Putamen (tissue), 1 donor: Measurements from ENCODE around the gene FCHSD1.
A peak's percentile ranks its signal among the peaks of the same experiment; 100 is the strongest.

Experiments
- DNase-seq: peaks from one replicate; pipeline ENCODE4 v3.0.0-alpha.2; 2016; ENCODE audit warnings: low spot score

FCHSD1 gene

DNA sequence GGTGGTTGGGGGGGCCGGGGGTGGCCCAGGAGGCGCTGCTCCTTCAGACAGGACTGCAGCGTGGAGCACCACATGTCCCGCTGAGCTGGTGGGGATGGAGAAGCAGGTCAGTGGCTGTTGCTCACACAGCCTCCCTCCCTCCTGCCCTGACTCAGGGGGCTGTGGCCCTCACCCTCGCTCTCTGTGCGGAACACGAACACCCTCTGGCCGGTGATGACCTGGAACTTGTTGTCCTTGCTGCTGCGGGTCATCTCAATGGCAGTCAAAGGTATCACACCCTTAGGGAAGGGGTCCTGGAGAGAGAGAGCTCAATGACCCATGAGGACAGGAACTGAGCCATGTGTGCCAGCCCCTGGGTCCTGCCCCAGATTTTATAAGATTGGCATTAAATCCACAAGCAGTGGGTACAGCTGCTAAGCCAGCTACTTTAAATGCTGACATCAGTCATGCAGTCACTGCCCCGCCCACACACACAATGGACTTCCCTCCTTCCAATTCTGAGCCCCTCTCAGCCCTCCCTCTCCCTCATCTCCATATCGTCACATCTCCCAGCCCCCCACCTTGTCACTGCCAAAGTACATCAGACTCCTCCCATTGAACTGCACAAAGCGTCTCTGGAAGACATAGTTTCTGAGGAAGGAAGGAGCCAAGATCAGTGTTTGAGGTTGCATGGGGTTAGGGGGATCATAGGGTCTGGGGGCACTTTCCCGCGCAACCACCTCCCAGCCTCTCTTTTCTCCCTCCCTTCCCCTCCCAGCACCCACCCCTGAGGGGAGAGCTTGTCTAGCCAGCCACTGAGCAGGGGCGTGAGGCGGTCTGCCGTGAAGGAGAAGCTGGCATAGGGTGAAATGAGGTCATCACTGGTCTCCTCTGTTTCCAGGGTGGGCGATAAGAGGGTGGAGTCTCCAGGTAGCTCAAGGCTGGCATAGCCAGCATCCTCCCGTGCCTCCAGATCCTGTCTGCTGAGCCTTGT lies 21.9 kb upstream of the FCHSD1 start:
- peak; percentile 66 for DNase-seq

DNA sequence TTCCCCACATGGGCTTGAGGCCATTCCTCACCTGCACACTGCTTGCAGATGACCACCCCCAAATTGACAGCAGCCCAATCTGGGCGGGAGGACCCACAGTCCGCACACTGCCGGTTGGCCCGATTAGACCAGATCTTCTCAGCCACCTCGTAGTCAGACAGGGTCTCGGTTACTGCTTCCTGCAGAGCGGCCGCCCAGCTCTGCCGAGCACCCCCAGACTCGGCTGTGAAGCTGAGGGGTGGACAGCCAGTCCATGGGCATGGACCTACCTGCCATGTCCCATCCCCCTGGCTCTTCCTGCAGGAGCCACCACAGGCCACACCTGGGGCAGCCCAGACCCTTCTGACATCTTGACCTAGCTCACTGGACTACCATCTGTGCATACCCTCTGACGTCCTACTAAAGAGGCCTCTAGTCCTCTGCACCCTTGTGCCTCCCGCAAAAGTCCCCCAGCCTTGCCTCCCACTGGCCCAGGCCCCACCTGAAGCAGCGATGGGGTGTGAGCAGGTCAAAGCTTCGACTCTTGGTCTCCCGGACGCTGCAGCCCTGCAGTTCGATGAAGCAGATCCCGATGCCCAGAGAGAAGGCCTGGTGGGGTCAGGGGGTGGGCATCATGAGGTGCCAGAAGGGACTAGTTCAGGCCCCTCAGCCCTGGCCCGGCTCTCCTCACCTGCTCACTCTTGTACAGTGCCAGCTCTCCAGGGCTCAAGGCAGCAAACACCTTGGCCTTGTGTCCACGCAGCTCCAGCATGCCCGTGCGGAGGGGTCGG lies 21.0 kb upstream of the FCHSD1 start:
- DNase-seq, result no peak

DNA sequence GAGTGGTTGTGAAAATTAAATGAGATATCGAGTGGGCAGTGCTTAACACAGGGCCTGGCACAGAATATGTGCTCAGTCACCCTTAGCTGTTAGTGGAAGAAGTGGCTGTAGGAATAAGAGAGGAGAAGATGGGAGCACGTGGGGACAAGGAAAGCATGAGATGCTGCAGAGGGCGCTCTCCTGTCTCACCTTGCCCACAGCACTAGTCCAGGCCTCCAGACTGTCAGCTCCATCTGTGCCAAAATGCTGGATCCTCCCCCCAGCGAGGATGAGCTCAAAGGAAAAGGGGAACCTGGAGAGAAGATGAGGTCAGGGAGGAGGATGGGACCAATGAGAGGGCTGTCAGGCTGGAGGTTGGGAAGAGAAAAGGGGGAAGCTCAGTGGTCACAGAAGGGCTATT lies 18.3 kb upstream of the FCHSD1 start:
- DNase-seq, result no peak

DNA sequence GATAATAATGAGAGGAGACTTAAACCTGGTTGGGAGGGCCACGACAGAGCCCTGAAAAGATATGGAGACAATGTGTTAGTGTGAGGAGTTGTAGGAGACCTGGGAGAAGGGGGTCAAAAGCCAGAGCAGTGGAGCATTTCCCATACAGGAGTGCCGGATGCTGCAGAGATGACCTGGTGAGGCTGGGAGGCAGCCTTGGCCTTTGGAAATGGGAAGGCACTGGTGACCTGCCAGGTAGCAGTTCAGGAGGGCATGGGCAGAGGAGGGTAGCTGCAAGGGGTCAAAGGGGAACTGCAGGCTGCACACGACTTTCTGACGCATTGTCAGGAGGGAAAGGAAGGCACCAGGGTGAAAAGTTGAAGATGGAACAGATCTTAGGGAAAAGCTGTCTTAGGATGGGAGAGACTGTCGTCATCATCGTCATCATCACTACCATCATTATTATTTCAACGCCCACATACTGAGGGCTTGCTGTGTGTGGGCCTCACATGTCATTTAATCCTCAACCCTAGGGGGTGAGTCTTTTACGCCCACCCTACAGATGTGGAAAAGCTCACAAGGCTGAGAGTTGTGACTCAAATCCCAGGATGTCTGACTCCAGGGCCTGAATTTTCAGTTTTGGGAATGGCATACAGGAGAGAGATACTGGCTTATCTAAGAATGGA lies 17.5 kb upstream of the FCHSD1 start:
- peak; percentile 84 for DNase-seq

DNA sequence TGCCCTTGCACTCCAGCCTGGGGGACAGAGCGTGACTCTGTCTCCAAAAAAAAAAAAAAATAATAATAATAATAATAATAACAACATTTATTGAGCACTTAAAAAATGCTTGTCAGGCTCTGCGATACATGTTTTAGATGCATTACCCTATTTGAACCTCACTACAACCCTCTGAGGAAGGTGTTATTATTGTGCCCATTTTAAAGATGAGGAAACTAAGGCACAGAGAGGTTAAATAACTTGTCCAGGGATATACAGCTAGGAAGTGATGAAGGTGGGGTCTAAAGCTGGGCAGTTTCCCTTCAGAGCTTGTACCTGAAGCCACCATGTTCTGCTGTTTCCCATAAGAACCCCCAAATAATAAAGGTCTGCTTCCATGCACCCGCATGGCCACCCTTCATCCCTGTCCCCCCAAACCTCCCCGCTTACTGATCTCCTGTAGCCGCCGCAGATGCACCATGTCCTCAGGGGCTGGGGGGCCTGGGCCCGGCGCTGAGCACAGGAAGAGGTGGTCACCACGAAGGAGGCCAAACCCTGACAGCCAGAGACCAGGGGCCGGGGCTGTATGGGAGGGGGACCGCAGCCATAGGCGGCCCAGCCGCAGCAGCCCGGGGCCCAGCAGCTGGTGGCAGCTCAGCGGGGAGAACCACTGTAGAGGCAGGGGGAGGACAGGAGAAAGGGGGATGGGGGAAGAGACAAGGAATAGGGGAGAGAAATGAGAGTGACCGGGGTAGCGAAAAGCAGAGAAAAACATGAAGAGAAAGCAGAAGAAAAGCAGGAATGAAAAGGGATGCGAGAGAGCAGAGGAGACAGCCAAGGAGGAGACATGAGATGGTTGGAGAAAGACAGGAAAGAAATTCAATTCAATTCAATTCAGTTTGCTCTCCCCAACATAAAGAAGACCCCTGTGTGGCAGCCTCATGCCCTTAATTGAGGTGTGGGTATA lies 15.1 kb upstream of the FCHSD1 start:
- no peak for DNase-seq

DNA sequence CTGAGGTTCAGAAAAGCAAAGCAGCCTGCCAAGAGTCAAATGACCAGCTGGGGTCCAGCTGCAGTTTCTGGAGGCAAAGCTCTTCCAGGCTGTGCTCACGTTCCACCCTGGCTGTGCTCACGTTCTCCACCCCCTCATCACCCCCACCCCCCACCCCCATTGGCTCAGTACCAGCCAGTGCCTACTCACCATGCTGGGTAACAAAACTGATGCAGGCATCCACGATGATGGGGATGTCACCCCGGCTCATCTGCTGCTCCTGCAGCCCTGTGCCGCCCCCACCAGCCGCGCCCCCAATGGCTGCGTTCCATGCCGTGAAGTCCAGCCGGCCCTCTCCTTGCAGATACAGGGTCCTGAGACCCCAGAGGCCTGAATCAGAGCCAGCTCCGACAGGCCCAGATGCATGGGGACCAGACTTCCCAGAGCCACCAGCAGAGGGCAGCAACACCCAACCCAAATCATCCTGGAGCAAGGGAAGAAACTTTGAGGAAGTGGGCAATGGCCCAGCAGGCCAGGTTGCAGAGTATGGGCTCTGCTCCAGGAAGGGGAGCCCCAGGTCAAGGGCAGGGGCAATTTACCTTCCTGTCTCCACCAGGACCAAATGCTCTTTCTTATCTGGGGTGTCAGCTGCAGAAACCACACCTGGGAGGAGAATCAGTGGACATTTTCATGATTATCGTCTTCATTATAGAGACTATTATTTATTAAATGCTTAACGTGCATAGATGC lies 13.7 kb upstream of the FCHSD1 start:
- DNase-seq, result peak; percentile 52

DNA sequence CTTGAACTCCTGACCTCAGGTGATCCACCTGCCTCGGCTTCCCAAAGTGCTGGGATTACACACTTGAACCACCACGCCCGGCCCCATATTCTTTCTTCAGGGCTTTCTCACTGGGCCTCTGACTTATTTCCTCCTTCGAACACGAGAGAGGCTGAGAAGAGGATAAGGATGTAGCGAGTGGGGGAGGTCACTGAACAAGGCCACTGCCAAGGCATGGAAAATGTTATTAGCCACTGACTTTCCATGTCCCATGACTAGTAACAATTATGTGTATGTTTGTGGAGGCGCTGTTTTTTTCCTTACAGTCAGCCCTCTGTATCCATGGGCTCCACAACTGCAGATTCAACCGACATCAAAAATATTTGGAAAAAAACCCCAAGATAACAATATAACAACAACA lies 12.3 kb upstream of the FCHSD1 start:
- no peak for DNase-seq

DNA sequence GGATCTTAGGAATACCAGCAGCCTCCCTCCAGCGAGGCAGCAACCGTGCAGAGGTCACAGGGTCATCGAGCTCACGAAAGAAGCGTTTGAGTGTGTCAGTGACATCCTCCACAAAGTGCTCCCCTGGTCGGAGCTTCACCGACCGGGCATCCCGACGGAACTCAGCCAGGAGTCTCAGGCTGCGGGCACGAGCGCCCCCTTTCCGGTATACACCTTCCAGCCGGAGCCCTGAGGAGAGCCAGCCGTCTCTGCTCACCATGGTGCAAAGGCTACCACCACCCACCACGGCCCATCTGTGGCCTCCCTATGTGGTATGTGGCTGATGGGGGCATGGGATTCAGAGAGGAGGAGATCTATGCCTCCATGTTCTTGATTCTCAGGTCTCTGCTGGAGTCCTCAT lies 10.8 kb upstream of the FCHSD1 start:
- DNase-seq, result no peak

DNA sequence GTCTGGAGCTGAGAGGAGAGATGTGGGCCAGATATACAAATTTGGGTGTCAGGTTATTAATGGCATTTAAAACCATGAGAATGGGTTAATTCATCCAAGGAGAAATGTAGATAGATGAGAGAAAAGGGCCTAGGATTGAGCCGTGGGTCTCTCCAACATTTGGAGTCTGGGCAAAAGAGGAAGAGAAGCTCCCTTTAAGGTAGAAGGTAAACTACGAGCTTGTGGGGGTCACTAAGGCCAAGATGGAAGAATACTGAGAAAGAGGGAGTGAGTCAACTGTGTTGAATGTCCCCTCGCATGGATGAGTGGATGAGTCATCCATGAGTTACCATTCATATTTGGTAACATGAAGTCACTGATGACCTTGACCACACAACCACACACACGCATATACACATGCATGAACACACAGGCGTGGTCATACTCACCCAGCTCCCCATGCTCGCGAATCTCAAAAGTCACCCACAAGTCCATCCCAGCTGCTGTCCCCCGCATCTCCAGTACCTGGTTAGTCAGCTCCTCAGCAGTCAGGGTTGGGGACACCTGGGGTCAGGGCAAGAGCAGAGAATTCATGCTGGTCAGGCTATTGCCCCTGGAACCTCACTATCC lies 6.8 kb upstream of the FCHSD1 start:
- no peak for DNase-seq

DNA sequence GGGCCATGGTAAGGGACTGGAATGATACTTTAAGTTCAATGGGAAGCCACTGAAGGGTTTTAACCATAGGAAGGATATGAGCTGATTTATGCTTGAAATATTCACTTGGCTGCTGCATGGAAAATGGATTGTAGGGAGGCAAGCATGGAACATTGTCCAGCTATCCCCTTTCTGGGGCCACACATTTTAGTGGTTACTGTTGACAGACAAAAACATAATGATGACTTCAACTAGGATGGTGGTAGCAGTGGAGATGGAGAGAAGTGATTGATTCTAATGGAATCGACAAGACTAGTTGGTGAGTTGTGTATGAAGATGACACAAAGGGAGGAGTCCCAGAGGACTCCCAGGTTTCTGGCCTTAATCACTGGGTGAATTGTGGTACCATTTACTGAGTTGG lies 6.2 kb upstream of the FCHSD1 start:
- DNase-seq, result no peak

DNA sequence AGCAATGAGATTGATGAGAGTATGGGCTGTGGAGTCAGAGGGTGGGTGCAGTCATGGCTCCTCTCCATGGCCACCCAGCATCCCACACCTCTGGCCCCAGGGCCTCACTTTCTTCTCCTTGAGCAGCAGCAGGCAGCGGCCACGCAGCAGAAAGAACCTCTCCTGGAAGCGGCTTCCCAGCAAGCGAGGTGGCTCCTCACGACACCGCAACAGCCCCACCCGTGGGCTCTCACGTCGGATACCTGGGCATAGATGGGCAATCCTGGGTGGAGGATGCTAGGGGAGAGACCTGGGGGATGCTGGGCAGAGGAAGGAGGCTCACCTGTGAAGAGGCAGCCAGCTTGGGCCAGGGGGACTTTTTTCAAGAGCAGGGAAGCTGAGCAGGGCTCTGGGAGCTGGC lies 5.2 kb upstream of the FCHSD1 start:
- DNase-seq, result no peak

DNA sequence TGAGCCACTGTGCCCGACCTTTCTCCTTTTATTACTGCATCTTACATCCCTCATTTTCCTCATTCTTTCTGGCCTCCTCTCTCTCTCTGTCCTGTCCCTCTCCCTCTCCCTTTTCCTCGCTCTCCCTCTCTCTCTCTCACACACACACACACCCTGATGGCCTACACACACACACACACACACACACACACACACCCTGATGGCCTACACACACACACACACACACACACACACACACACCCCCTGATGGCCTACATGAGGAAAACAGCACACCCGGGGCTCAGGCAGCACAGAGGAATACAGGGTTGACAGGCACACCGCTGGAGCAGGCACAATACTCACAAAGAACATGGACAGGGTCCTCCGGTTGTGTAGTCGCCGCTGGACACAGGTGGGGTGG lies 3.8 kb upstream of the FCHSD1 start:
- DNase-seq, result no peak

DNA sequence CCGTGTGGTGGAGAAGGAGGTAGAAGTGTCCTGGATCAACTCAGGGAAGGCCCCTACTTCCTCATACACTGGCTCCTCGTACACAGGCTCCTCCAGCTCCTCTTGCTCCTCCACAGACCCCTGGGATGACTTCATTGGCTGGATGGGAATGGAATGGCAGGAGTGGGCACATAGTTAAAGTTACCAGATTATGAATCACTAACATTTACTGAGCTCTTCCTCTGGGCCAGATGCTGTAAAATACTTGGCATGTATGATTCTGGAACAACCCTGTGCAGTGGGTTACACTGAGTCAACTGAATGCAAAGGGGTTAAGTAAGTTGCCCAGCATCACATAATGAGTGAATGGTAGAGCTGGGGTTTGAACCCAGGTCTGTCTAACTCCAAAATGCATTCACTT lies 3.1 kb upstream of the FCHSD1 start:
- DNase-seq, result no peak

DNA sequence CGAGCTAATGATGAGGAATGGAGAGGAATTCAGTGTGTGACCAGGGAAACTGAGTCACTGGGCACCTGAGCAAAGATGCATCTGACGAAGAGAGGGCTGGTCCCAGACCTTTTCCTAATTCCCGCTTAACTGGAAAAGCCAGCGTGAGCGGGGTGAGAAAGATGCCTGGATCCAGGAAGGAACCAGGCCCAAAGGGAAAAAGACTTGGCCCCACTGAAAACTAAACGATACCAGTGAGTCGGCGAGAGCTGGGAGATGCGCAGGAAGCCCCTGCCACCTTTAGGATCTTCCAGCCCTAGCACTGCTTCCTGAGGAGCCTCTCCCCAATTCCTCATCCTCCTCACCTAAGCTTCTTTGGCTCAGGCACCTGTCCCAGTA lies 499 bp upstream of the FCHSD1 start:
- DNase-seq, result no peak

DNA sequence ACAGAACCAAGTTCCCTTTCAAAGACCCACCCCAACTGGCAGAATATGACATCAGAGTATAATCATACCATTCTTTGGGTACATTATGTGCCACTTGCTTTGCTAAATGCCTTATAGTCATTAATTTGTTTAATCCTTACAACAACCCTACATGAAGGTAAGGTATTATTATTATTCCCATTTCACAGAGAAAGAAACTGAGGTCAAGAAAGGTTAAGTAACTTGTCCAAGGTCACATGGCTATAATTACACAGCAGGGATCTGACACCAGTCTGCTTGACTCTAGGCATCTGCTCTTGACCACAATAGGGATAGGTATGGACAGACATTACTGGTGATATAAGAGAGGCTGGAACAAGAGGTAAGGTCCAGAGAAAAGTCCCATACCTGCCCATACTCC lies 1.2 kb downstream of the FCHSD1 start:
- no peak for DNase-seq

DNA sequence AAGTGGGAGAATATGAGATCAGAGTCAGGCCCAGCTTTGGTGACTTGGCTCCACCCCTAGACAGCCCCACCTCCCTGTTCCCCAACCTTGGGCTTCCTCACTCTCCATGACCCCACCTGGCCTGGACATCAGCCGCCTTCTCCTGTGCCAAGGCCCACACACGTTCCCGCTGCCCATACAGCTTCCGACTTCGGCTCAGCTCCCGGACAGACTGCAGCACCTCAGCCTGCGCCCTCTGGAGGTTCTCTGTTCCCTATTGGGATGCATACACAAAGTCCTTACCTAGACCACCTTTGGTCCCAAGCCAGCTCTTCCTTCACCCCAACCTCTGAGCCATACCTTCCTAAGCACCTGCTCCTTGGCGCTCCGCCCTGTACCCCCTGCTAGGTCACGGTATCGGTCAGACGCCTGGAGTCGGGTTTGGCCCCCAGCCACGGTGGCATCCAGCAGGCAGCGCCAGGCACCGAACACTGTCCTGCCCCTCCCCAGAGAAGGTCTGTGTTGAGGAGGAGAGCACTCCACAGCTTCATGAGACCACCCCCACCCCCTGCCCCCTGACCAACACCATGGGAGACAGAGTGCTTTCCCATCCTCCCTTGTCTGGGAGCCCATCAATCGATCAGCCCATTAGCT lies 2.0 kb downstream of the FCHSD1 start:
- DNase-seq, result no peak

DNA sequence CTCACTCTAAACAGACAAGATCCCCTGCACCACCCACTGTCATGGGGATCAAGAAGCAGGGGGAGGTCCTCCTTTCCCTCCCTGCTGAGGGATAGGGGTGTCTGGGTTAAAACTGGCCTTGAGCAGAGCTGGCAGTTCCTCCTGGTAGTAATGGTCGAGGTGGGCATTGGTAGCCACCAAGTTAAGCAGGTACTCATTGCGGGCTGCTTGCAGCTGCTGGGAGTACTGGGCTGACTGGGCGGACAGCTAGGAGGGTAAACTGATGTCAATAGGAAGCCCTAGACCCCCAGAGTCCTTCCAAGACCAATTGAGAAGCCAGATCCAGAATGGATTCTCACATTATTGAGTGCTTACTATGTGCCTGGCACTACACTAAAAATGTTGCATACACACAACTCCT lies 3.4 kb downstream of the FCHSD1 start:
- DNase-seq, result no peak

DNA sequence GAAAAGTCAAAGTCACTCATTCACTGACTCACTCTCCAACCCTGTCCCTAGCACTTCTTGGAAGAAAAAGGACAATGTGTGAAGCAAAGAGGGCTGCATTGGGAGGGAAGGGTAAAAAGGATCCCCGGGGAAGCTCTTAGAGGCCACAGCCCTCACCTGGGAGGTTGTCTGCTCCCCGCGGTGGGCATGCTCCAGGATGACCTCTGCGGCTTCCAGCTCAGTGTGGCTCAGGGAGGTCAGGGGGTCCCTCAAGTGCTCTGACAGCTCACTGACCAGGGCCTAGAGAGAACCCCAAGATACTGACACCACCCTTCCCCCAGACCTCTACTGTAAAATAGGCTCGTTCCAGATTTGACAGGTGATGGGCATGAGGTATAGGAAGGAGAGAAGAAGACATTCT lies 4.0 kb downstream of the FCHSD1 start:
- DNase-seq, result no peak

DNA sequence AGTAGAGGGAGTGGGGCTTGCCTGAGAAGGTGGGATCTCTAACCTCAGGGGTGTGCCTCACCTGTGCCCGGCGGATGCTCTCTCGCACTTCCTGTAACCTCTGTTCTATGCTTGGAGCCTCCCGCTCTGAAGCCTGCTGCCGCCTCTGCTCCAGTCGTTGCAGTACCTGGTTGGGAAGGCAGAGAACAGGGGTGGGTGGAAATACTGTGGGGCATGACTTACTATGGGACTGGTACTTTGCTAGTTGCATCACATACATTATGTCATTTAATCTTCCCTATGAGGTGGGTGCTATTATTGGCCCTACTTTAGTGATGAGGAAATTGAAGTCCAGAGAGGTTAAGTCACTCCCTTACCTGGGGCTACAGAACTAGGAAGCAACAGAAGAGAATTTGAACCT lies 5.2 kb downstream of the FCHSD1 start:
- DNase-seq, result peak; percentile 68

DNA sequence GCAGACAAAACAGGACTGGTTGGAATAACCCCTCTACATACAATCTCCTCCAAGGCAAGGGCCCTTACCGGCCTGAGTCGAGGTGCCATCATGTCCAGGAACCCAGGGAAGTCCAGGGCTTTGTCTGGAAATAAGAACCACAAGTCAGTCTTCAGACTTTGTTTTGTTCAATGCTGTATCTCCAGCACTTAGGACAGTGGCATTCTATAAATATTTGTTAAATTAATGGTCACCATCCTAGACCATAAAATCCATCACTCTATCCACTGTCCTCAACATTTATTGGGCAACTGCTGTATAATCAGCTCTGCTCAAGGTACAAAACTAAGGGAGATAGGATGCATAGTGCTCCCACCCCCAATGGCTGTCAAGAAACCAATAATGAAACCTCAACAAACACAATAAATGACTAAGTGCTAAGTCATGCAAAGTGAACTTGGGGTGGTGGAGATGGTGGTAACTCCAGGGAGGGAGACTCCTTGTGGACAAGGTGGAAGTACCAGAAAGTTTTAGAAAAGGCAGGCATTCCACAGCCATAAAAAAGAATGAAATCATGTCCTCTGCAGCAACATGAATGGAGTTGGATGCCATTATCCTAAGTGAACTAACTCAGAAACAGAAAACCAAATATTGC lies 9.5 kb downstream of the FCHSD1 start:
- no peak for DNase-seq
